Upper lobe of left lung (tissue), 6 donors: ENCODE results near the gene RCBTB2. TPM values are rescaled to one million over a fixed set of nuclear protein-coding genes. Genes with fewer than 3 reads are reported as not detected.
"Not testable (repeated sequence)": the region's sequence is repeated elsewhere in the genome, so short reads cannot be mapped to it uniquely, and the experiment has no call there.

Source experiments
- ATAC-seq, 2 donors: fragments of 200-7000 bp; cut with Tn5 transposase; one replicate each; pipeline ENCODE4 v1.9.1; 2022; ENCODE audit warnings: mild to moderate bottlenecking in 2 of 2, moderate library complexity in 2 of 2; ENCODE audit not compliant: low FRiP score in 2 of 2
- DNase-seq, 2 donors: peaks; one replicate each; pipeline ENCODE4 v3.0.0-alpha.2; 2019 to 2020
- H3K27ac ChIP-seq, 4 donors: fragments of 200-600 bp; sonication (generic); one replicate each; pipeline ENCODE4 v1.5.1; 2016 to 2019
- H3K27me3 ChIP-seq, 4 donors: fragments of 200-600 bp; sonication (generic); one replicate each; pipeline ENCODE4 v1.5.1; 2017 to 2019
- H3K36me3 ChIP-seq, 4 donors: fragments of 200-600 bp; sonication (generic); one replicate each; pipeline ENCODE4 v1.5.1; 2016 to 2019
- H3K4me1 ChIP-seq, 4 donors: fragments of 200-600 bp; sonication (generic); one replicate each; pipeline ENCODE4 v1.5.1; 2018 to 2019
- H3K4me3 ChIP-seq, 4 donors: fragments of 200-600 bp; sonication (generic); one replicate each; pipeline ENCODE4 v1.5.1; 2017 to 2019; ENCODE audit warnings: mild to moderate bottlenecking in 2 of 4, moderate library complexity in 1 of 4
- H3K9me3 ChIP-seq, 4 donors: fragments of 200-600 bp; sonication (generic); one replicate each; pipeline ENCODE4 v1.5.1; 2018 to 2019
- CTCF ChIP-seq, 6 experiments: fragments of 450-650 bp in 4 of 6; fragments of 200-600 bp in 2 of 6; sonication (generic) in 2 of 6; IDR thresholded peaks; one replicate each; pipeline ENCODE4 v1.5.1; 2016 to 2019; ENCODE audit warnings: antibody characterized with exemption in 6 of 6
- EP300 ChIP-seq, 4 donors: sonication (generic); formaldehyde crosslinking; IDR thresholded peaks; one replicate each; pipeline ENCODE4 v1.5.1; 2017; ENCODE audit warnings: antibody characterized with exemption in 4 of 4, control low read depth in 2 of 4
- POLR2A ChIP-seq, 4 donors: fragments of 450-650 bp; IDR thresholded peaks; one replicate each; pipeline ENCODE4 v1.5.1; 2016 to 2017; ENCODE audit warnings: antibody characterized with exemption in 4 of 4, mild to moderate bottlenecking in 2 of 4
- POLR2AphosphoS5 ChIP-seq, 2 donors: sonication (generic); formaldehyde crosslinking; IDR thresholded peaks; one replicate each; pipeline ENCODE4 v1.5.1; 2017; ENCODE audit warnings: antibody characterized with exemption in 2 of 2
- WGBS, 2 donors: methylation state at CpG; one replicate each; pipeline ENCODE4 v1.1.5; 2017 to 2018; 5-methylcytosine and 5-hydroxymethylcytosine counted together
- total RNA-seq, 6 donors: library from RNA; depleted of rRNA in 4 of 6; stranded (reverse); fragments of >200 nt in 4 of 6; gene quantifications; one replicate each; pipeline versions ENCODE4 v1.1.0 to v1.2.1, GENCODE V29; 2016 to 2021
- donor health status: DM: no; HTN: no; CAD: no; lungs with moderate emphysema.
- donor health status: DM: no; HTN: yes; CAD: no; lungs with severe emphysema.

The RCBTB2 gene
- total RNA-seq = 10 to 100 TPM in 3 of 6 donors, 1 to 10 TPM in 3; 5.5 to 17.0 (median 9.9) TPM

DNA sequence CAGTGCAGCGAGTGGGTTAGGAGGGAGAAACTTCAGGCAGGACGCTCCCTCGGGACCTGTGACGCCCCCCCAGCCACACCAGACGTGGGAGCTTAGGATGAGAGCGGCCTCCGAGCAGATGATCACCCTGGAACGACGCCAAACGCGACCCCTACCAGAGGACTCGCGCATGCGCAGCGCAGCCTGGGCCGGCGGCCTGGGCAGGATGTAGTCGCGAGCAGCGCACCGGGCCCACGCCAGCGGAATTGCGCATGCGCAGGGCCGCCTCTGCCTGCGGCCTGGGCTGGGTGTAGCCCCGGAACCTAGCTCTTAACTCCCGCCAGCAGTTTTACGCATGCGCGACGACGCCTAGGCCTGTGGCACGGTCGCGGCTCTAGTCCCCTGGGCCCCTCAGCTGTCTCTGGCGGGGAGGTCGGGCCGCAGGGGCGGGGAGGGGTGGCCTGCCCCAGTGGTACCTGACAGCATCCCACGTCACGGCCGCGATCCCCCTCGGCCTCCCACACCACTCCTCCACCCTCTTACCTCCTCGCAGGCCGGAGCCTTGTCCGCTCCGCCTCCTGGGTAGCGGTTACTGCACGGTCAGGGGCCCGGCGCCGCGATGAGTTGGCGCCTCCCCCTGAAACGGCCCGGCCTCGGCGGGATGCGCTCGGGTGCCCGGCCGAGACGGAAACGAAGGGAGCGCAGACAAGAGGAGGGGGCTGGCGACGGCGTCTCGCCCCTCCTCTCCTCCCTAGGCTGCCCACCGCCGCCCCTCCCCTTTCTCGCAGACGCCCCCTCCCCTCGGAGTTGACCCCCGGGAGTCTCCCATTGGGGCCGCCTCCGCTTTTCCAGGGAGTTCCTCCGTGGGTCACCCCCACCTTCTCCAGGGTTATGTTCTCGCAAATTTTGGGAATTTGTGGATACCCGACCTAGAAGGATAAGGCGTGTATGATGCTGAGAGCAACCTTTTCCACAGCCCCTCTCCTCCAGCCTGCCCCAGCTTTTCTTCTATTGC lies at the start of gene RCBTB2:
RCBTB2 (minus strand) TSS at position 575 of the 994 bp plus-strand sequence. CDS start 11,141 bp downstream, outside the sequence.
- ATAC-seq = peak; percentile 98 to 99
- H3K4me1 ChIP-seq = peaks cover 12 to 18% (median 15%) of the 10 kb centered on the region in 4 donors
- H3K4me3 ChIP-seq = peak within 1 kb of the TSS; percentile 56 to 87 (median 63)
- peak; percentile 99 to 100 for DNase-seq
- TF ChIP-seq CTCF (IDR thresholded peaks at IDR 0.05) (peak in 1 of 6 experiments; percentile 42), POLR2A (IDR thresholded peaks at IDR 0.05) (peak; percentile 72 to 96 (median 90)), EP300 (IDR thresholded peaks at IDR 0.05) (peak in 1 of 4 donors; percentile 71), POLR2AphosphoS5 (IDR thresholded peaks at IDR 0.05) (peak; percentile 97 to 98)
- no peaks in the 10 kb centered on the region for H3K27me3 ChIP-seq
- H3K36me3 ChIP-seq = no peaks in the 10 kb centered on the region
- WGBS, 2 donors = 1 to 12% methylated on average over 5 to 56 of the region's 84 CpGs
- no peaks in the 10 kb centered on the region for H3K9me3 ChIP-seq
- H3K27ac ChIP-seq = peak within 1 kb of the TSS; percentile 95 to 100 (median 98)

GRCh38 chr13:48582084-48582483 lies 49.2 kb upstream of the RCBTB2 start:
- Histone ChIP-seq H3K4me3 (no peak overlapping the region), H3K27ac (no peak overlapping the region), H3K4me1 (peaks cover 16 to 45% (median 21%) of the 10 kb centered on the region in 4 donors), H3K27me3 (no peaks in the 10 kb centered on the region), H3K9me3 (no peaks in the 10 kb centered on the region), H3K36me3 (no peaks in the 10 kb centered on the region)
- ATAC-seq (no peak), DNase-seq (no peak)
- WGBS, 2 donors = 81% methylated on average over 3 of the region's 3 CpGs
- TF ChIP-seq POLR2AphosphoS5 (IDR thresholded peaks at IDR 0.05) = no peak
- TF ChIP-seq CTCF (IDR thresholded peaks at IDR 0.05) = no peak
- no peak for TF ChIP-seq EP300 (IDR thresholded peaks at IDR 0.05)
- no peak for TF ChIP-seq POLR2A (IDR thresholded peaks at IDR 0.05)

DNA sequence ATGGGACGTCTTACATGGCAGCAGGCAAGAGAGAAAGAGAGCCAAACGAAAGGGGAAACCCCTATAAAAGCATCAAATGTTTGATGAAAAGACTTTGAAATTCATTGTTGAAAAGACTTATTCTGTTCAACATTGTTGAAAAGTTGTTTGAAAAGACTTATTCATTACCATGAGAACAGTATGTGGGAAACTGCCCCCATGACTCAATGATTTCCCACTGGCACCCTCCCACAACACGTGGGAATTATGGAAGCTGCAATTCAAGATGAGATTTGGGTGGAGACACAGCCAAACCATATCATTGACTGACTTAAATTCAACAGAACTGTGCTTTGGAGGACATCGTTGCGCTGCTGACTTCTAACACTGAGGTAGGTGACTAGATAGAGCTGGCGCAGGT lies 48.0 kb upstream of the RCBTB2 start:
- TF ChIP-seq POLR2A (IDR thresholded peaks at IDR 0.05) (no peak), EP300 (IDR thresholded peaks at IDR 0.05) (no peak), POLR2AphosphoS5 (IDR thresholded peaks at IDR 0.05) (no peak), CTCF (IDR thresholded peaks at IDR 0.05) (no peak)
- H3K27me3 ChIP-seq = no peaks in the 10 kb centered on the region
- H3K4me1 ChIP-seq = peaks cover 11 to 38% (median 12%) of the 10 kb centered on the region in 4 donors
- WGBS, 2 donors = 75 to 81% methylated on average over 6 of the region's 6 CpGs
- no peaks in the 10 kb centered on the region for H3K36me3 ChIP-seq
- H3K9me3 ChIP-seq = no peaks in the 10 kb centered on the region
- DNase-seq (no peak), ATAC-seq (no peak)
- no peak overlapping the region for H3K27ac ChIP-seq
- no peak overlapping the region for H3K4me3 ChIP-seq

DNA sequence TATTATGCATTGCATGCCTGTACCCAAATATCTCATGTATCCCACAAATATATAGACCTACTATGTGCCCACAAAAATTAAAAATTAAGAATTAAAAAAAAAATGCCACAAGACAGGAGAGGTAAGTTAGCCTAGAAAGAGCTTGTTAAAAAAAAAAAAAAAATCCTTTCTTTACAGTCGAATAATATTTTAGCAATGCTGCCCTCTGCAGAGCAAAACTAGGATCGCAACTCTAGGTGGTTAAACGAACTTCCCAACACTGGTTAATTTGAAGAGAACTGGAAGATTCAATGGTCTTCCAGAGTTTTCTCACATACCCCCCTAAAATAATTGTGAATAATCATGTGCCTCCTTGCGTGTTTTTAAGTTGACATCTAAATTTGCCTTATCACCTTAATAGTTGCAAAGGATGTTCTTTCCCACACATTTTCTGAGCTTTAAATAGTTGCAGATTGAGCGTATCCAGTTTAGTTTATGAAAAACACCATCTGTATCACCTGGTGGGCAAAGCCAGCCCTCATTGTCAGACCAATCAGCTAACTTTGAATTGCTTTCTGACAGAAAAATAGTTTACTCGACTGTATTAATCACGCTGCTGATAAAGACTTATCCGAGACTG lies 47.4 kb upstream of the RCBTB2 start:
- peak in 1 of 2 donors; percentile 61 for DNase-seq
- H3K36me3 ChIP-seq = no peaks in the 10 kb centered on the region
- H3K9me3 ChIP-seq = no peaks in the 10 kb centered on the region
- H3K4me1 ChIP-seq = peaks cover 6 to 32% (median 8%) of the 10 kb centered on the region in 4 donors
- ATAC-seq = peak in 1 of 2 donors; percentile 81
- TF ChIP-seq CTCF (IDR thresholded peaks at IDR 0.05) = peak; percentile 67 to 76 (median 70)
- no peak for TF ChIP-seq POLR2AphosphoS5 (IDR thresholded peaks at IDR 0.05)
- H3K27ac ChIP-seq = peak overlapping the region in 1 of 4 donors; percentile 78
- no peak overlapping the region for H3K4me3 ChIP-seq
- H3K27me3 ChIP-seq = no peaks in the 10 kb centered on the region
- WGBS, 2 donors = 46 to 51% methylated on average over 8 of the region's 8 CpGs

DNA sequence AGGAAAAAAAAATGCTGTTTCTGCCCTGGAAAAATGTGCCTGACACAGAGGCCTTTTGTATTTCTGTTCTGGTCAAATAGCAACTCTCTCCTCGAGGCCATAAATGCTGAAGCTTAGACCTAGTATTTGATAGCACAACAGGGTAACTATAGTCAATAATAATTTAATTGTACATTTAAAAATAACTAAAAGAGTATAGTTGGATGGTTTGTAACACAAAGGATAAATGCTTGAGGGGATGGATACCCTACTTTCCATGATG lies 47.0 kb upstream of the RCBTB2 start:
- Histone ChIP-seq H3K27ac (peak overlapping the region in 3 of 4 donors; percentile 27 to 78 (median 53)), H3K4me1 (peaks cover 3 to 30% (median 8%) of the 10 kb centered on the region in 4 donors)
- WGBS, 2 donors = 92 to 95% methylated on average over 1 of the region's 1 CpG
- H3K27me3 ChIP-seq, DNase-seq, H3K4me3 ChIP-seq, ATAC-seq, H3K36me3 ChIP-seq, H3K9me3 ChIP-seq: not testable (repeated sequence)
